H1 (cell line): ENCODE results near the gene THAP4. TPM values are rescaled to one million over a fixed set of nuclear protein-coding genes. Genes with fewer than 3 reads are reported as not detected.

ENCODE experiments used
- CTCF ChIA-PET: fragments of 300-600 bp; sonication (Branson Sonifier 250); formaldehyde crosslinking; loops from one replicate; lab custom pipeline; 2021; ENCODE audit not compliant: partially characterized antibody; lab: Charles Lee
- POLR2A ChIA-PET: fragments of 300-600 bp; sonication (Branson Sonifier 250); formaldehyde crosslinking; loops from one replicate; lab custom pipeline; 2021; ENCODE audit warnings: inconsistent platforms; ENCODE audit not compliant: partially characterized antibody; lab: Charles Lee
- DNase-seq, 2 experiments: peaks; one replicate each; pipeline versions ENCODE4 v3.0.0 to v3.0.0-alpha.2; 2010 to 2022; ENCODE audit warnings: low spot score in 2 of 2, low read depth in 1 of 2, mixed read lengths in 1 of 2
- FAIRE-seq: peaks from 2 replicates; lab custom pipeline; 2011; peaks lifted over from hg19 to GRCh38; lab: Jason Lieb, UNC
- H2AFZ ChIP-seq: 2 replicates; pipeline ENCODE4 v1.8.1; 2012; ENCODE audit warnings: low read length, inconsistent platforms
- H2AK5ac ChIP-seq: 2 replicates; pipeline ENCODE4 v1.6.1; 2013; ENCODE audit warnings: low read depth, low read length
- H2BK120ac ChIP-seq: replicated peaks from 2 replicates; pipeline ENCODE3; 2013; ENCODE audit warnings: low read depth, low read length, inconsistent platforms
- H2BK12ac ChIP-seq: 2 replicates; pipeline ENCODE4 v1.6.1; 2013; ENCODE audit warnings: low read depth, low read length
- H2BK15ac ChIP-seq: 2 replicates; pipeline ENCODE4 v1.6.1; 2013; ENCODE audit warnings: low read length
- H2BK20ac ChIP-seq: 2 replicates; pipeline ENCODE4 v1.6.1; 2013; ENCODE audit warnings: low read length
- H2BK5ac ChIP-seq: 2 replicates; pipeline ENCODE4 v1.6.1; 2013; ENCODE audit warnings: low read depth, low read length
- H3K14ac ChIP-seq: 2 replicates; pipeline ENCODE4 v1.6.1; 2013; ENCODE audit warnings: inconsistent platforms; ENCODE audit not compliant: insufficient read length
- H3K18ac ChIP-seq: 2 replicates; pipeline ENCODE4 v1.6.1; 2013; ENCODE audit warnings: low read length; ENCODE audit errors: extremely low read depth
- H3K23ac ChIP-seq: 2 replicates; pipeline ENCODE4 v1.6.1; 2013; ENCODE audit warnings: inconsistent platforms; ENCODE audit not compliant: insufficient read length
- H3K23me2 ChIP-seq: 2 replicates; pipeline ENCODE4 v1.6.1; 2013; ENCODE audit warnings: low read depth, low read length
- H3K27ac ChIP-seq: 2 replicates; pipeline ENCODE4 v1.6.1; 2011; ENCODE audit warnings: low read depth, low read length, inconsistent platforms
- H3K27me3 ChIP-seq, 4 experiments: replicated peaks in 1 of 4; 1 replicate in 1 of 4; 2 replicates in 3 of 4; pipeline versions ENCODE4 v1.6.1 to v1.8.1; 2011 to 2013; ENCODE audit warnings: low read length in 3 of 4, mild to moderate bottlenecking in 3 of 4, inconsistent platforms in 2 of 4, mixed read lengths in 2 of 4, moderate library complexity in 1 of 4; ENCODE audit not compliant: control insufficient read depth in 3 of 4, insufficient read depth in 3 of 4; ENCODE audit errors: extremely low read depth in 1 of 4
- H3K36me3 ChIP-seq, 4 experiments: 2 replicates each; pipeline versions ENCODE4 v1.6.1 to v1.8.1; 2011 to 2013; ENCODE audit warnings: mild to moderate bottlenecking in 4 of 4, low read length in 3 of 4, moderate library complexity in 2 of 4, control low read depth in 1 of 4, inconsistent platforms in 1 of 4; ENCODE audit not compliant: insufficient read depth in 4 of 4, control insufficient read depth in 2 of 4
- H3K4ac ChIP-seq: replicated peaks from 2 replicates; pipeline ENCODE3; 2013; ENCODE audit warnings: low read length, low read depth, mixed read lengths, inconsistent platforms; ENCODE audit not compliant: insufficient read length
- H3K4me1 ChIP-seq, 4 experiments: replicated peaks in 1 of 4; 1 replicate in 1 of 4; 2 replicates in 3 of 4; pipeline versions ENCODE4 v1.6.1 to v1.8.1; 2011 to 2013; ENCODE audit warnings: low read length in 3 of 4, inconsistent platforms in 2 of 4, mixed read lengths in 1 of 4; ENCODE audit not compliant: insufficient read depth in 4 of 4, control insufficient read depth in 3 of 4
- H3K4me2 ChIP-seq, 2 experiments: 2 replicates each; pipeline versions ENCODE4 v1.6.1 to v1.8.1; 2011 to 2013; ENCODE audit warnings: low read depth in 2 of 2, low read length in 2 of 2, control low read depth in 1 of 2, inconsistent platforms in 1 of 2, mild to moderate bottlenecking in 1 of 2; ENCODE audit not compliant: insufficient read depth in 1 of 2
- H3K4me3 ChIP-seq, 4 experiments: fragments of 200-600, 300-600 bp in 1 of 4; sonication (generic), shearing (Covaris generic), sonication (Bioruptor Twin) in 1 of 4; 2 replicates each; pipeline versions ENCODE4 v1.5.1 to v1.8.1; 2011 to 2016; ENCODE audit warnings: low read length in 4 of 4, low read depth in 3 of 4, control low read depth in 2 of 4, inconsistent platforms in 2 of 4, mild to moderate bottlenecking in 2 of 4, mixed read lengths in 1 of 4, moderate library complexity in 1 of 4; ENCODE audit not compliant: insufficient read depth in 2 of 4; ENCODE audit errors: extremely low read depth in 1 of 4
- H3K56ac ChIP-seq: replicated peaks from 2 replicates; pipeline ENCODE3; 2013; ENCODE audit warnings: low read depth, mild to moderate bottlenecking, mixed read lengths, low read length, inconsistent platforms; ENCODE audit not compliant: insufficient read length
- H3K79me1 ChIP-seq: 2 replicates; pipeline ENCODE4 v1.6.1; 2013; ENCODE audit warnings: low read depth, low read length, control low read depth
- H3K79me2 ChIP-seq, 2 experiments: 2 replicates each; pipeline versions ENCODE4 v1.6.1 to v1.8.1; 2012 to 2013; ENCODE audit warnings: low read length in 2 of 2, mild to moderate bottlenecking in 2 of 2, inconsistent platforms in 1 of 2; ENCODE audit not compliant: insufficient read depth in 2 of 2, control insufficient read depth in 1 of 2
- H3K9ac ChIP-seq, 4 experiments: replicated peaks in 1 of 4; 1 replicate in 1 of 4; 2 replicates in 3 of 4; pipeline versions ENCODE4 v1.6.1 to v1.8.1; 2011 to 2013; ENCODE audit warnings: low read depth in 3 of 4, low read length in 3 of 4, control low read depth in 2 of 4, mild to moderate bottlenecking in 2 of 4, moderate library complexity in 2 of 4, inconsistent platforms in 1 of 4; ENCODE audit errors: extremely low read depth in 1 of 4
- H3K9me3 ChIP-seq, 2 experiments: 2 replicates each; pipeline versions ENCODE4 v1.6.1 to v1.8.1; 2012 to 2013; ENCODE audit warnings: mild to moderate bottlenecking in 2 of 2, moderate library complexity in 2 of 2, control low read depth in 1 of 2, inconsistent platforms in 1 of 2, low read depth in 1 of 2, low read length in 1 of 2, mixed read lengths in 1 of 2; ENCODE audit not compliant: insufficient read depth in 2 of 2
- H4K20me1 ChIP-seq, 2 experiments: replicated peaks in 1 of 2; 2 replicates each; pipeline versions ENCODE3 to v1.8.1; 2011 to 2013; ENCODE audit warnings: inconsistent platforms in 2 of 2, low read length in 2 of 2, mild to moderate bottlenecking in 1 of 2; ENCODE audit not compliant: insufficient read depth in 2 of 2, control insufficient read depth in 1 of 2
- H4K5ac ChIP-seq: 2 replicates; pipeline ENCODE4 v1.6.1; 2013; ENCODE audit warnings: low read length, low read depth, mixed read lengths, inconsistent platforms; ENCODE audit not compliant: insufficient read length
- H4K8ac ChIP-seq: 2 replicates; pipeline ENCODE4 v1.8.0; 2013; ENCODE audit warnings: mild to moderate bottlenecking, moderate library complexity, low read length, inconsistent platforms; ENCODE audit not compliant: insufficient read depth; ENCODE audit errors: extremely low read depth
- H4K91ac ChIP-seq: replicated peaks from 2 replicates; pipeline ENCODE3; 2013; ENCODE audit warnings: low read length, mixed read lengths, inconsistent platforms; ENCODE audit not compliant: insufficient read length
- HDAC6 ChIP-seq: IDR thresholded peaks from one replicate; pipeline ENCODE4 v1.7.1; 2012; ENCODE audit warnings: low read depth, mild to moderate bottlenecking, inconsistent platforms, low read length, moderate library complexity
- KDM1A ChIP-seq: fragments of 200-600, 300-600 bp; sonication (generic); IDR thresholded peaks from 2 replicates; pipeline ENCODE4 v1.7.1; 2016; ENCODE audit warnings: mild to moderate bottlenecking, low read length, borderline replicate concordance
- KDM4A ChIP-seq: IDR thresholded peaks from one replicate; pipeline ENCODE4 v1.7.1; 2012; ENCODE audit warnings: low read depth, mild to moderate bottlenecking, moderate library complexity, low read length, inconsistent platforms; ENCODE audit not compliant: severe bottlenecking
- SP1 ChIP-seq: IDR thresholded peaks from 2 replicates; pipeline ENCODE4 v1.6.1; 2011; ENCODE audit warnings: low read depth, low read length
- TEAD4 ChIP-seq: IDR thresholded peaks from 2 replicates; pipeline ENCODE4 v1.6.1; 2012; ENCODE audit warnings: low read depth, low read length, inconsistent platforms, mixed read lengths
- WGBS, 2 experiments: shearing (Covaris generic) in 1 of 2; methylation state at CpG; one replicate each; pipeline versions ENCODE4 v1.1.6 to v1.1.7; 2013 to 2015; ENCODE audit warnings: low lambda C conversion rate in 2 of 2, mixed read lengths in 2 of 2, inconsistent platforms in 1 of 2, low coverage in 1 of 2, missing lambda C conversion rate in 1 of 2; ENCODE audit not compliant: insufficient replicate concordance in 2 of 2, insufficient coverage in 1 of 2, insufficient read length in 1 of 2; ENCODE audit errors: extremely low coverage in 1 of 2, missing lambda C conversion rate in 1 of 2; 5-methylcytosine and 5-hydroxymethylcytosine counted together
- polyA plus RNA-seq, 7 experiments: library from polyadenylated mRNA; depleted of rRNA in 3 of 7; stranded (reverse) in 5 of 7; unstranded in 2 of 7; fragments of >200 nt in 5 of 7; fragments of 200-250 nt in 2 of 7; gene quantifications; 1 replicate in 5 of 7; 2 replicates in 1 of 7; 4 replicates in 1 of 7; pipeline versions ENCODE4 v1.2.1 to v1.2.3, GENCODE V29; 2011 to 2013; ENCODE audit warnings: missing spikeins in 2 of 7, mixed read lengths in 2 of 7
- total RNA-seq: library from RNA; stranded (reverse); fragmentation: NEBNext Ultra II Directional; extraction: Animal tissue kit (Norgen Biotek cat#: 25700); gene quantifications from 2 replicates; pipeline ENCODE4 v1.2.1, GENCODE V29; 2021

Gene THAP4
- total and polyA plus RNA-seq, 2 of the 8 experiments (the other 6 are each of a cell fraction or from before 2014, with no cell fraction given): 78.9 to 83.6 TPM

- H3K23me2 ChIP-seq: no peaks in the 10 kb centered on the region
- no peak overlapping the region for H2BK20ac ChIP-seq
- H3K18ac ChIP-seq: no peak overlapping the region
- H2AK5ac ChIP-seq: no peak overlapping the region
- TF ChIP-seq KDM1A (no peak), KDM4A (no peak), TEAD4 (no peak), HDAC6 (no peak), SP1 (no peak)
- no peak overlapping the region for H4K8ac ChIP-seq
- H4K5ac ChIP-seq: no peak overlapping the region
- no peak overlapping the region for H3K14ac ChIP-seq
- peaks cover 24 to 31% of the 10 kb centered on the region in 2 experiments for H4K20me1 ChIP-seq
- H3K4me2 ChIP-seq: no peak overlapping the region
- H3K4ac ChIP-seq: no peak overlapping the region
- DNase-seq (no peak), FAIRE-seq (no peak)
- ChIA-PET POLR2A (interaction anchor here (1.1 to 2.0 kb wide), 2 partner anchors 9 to 29 kb away, joined by 3 to 8 read pairs; partner anchors contain the start of genes ATG4B and THAP4), CTCF (interaction anchor here (0.6 to 3.3 kb wide), 7 partner anchors 13 to 829 kb away, joined by 3 to 19 read pairs (median 3); no protein-coding TSS in a partner anchor)
- H2AFZ ChIP-seq: no peak overlapping the region
- no peak overlapping the region for H3K23ac ChIP-seq
- H3K27ac ChIP-seq: no peak overlapping the region; the same call in 1 of the 2 replicates
- no peaks in the 10 kb centered on the region for H3K27me3 ChIP-seq
- 94% methylated on average over 14 of the region's 14 CpGs; no CpG with 5 or more reads in 1 of the 2 experiments for WGBS, 2 experiments
- H2BK5ac ChIP-seq: no peak overlapping the region
- H3K79me1 ChIP-seq: peaks cover 24% of the 10 kb centered on the region
- H4K91ac ChIP-seq: no peak overlapping the region
- H3K4me1 ChIP-seq: peaks cover 5 to 11% (median 6%) of the 10 kb centered on the region in 4 experiments
- peaks cover 0 to 4% (median 0%) of the 10 kb centered on the region in 4 experiments; a peak in 3 of 8 replicates for H3K36me3 ChIP-seq
- no peak overlapping the region for H2BK15ac ChIP-seq
- H3K9me3 ChIP-seq: no peaks in the 10 kb centered on the region
- no peak overlapping the region for H3K4me3 ChIP-seq
- peaks cover 25 to 90% of the 10 kb centered on the region in 2 experiments for H3K79me2 ChIP-seq
- H2BK120ac ChIP-seq: no peak overlapping the region
- no peak overlapping the region for H3K9ac ChIP-seq
- H2BK12ac ChIP-seq: no peak overlapping the region
- H3K56ac ChIP-seq: no peak overlapping the region
Measured at GRCh38 chr2:241645915-241646645, 9.1 kb upstream of the THAP4 start.
